GM19238 (cell line): Measurements from ENCODE around the gene SRF.
"Not testable (repeated sequence)": the region's sequence is repeated elsewhere in the genome, so short reads cannot be mapped to it uniquely, and the experiment has no call there.

Experiments
- DNase-seq: peaks from one replicate; pipeline ENCODE4 v3.0.0; 2011; ENCODE audit warnings: low spot score; ENCODE audit not compliant: insufficient read length

SRF gene

DNA sequence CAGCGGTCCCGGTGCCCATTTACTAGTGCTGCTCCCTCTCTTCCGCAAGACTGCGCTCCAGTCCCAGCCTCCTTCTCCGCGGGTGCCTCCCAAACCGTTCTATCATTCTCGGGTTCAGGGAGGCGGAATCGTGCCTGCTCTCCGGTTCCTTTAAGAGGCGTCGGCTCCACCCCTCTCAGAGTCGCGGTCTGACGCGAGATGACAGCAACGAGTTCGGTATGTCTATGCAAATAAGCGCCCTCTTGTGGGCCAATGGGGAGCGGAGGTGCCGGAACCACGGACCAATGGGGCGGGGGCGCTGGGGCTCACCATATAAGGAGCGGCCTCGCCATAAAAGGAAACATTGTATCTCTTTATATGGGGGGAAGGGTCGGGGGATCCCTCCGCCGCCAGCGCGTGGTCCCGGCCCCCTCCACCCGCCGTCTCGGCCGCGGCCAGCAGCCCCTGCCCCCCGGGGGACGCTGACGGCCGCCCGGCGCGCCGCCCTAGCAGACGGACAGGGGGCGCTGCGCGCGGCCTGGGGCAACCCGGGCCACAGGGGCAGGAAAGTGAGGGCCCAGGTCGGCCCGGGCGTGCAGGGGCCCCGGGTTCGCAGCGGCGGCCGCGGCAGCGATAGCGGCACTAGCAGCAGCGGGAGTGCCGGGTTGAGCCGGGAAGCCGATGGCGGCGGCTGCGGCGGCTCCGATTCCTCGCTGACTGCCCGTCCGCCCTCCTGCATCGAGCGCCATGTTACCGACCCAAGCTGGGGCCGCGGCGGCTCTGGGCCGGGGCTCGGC, at the start of gene SRF:
Gene SRF, plus strand, starts transcription at position 339 of the 776 bp plus-strand sequence. Its CDS starts 388 bp downstream, at position 727.
- DNase-seq = peak; percentile 91

DNA sequence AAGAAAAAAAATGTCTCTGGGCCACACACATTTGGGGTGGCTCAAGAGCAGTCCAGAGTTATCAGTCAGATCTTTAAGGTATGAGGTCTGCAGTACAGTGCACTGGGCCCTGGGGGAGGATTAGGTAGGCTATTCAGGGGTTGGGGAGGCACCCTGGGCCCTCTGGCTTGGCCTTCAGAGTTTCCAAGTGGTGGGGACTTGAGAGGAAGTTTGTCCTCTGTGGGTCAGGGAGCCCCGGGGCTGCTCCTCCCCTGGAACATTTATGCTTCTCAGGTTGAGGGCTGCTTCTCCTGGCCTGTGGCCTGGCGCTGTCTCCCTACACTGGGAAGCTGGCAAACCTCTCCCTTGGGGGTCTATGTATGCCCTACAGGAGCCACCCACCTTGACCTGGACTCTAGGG, 48.9 kb upstream of the SRF start:
- no peak for DNase-seq

DNA sequence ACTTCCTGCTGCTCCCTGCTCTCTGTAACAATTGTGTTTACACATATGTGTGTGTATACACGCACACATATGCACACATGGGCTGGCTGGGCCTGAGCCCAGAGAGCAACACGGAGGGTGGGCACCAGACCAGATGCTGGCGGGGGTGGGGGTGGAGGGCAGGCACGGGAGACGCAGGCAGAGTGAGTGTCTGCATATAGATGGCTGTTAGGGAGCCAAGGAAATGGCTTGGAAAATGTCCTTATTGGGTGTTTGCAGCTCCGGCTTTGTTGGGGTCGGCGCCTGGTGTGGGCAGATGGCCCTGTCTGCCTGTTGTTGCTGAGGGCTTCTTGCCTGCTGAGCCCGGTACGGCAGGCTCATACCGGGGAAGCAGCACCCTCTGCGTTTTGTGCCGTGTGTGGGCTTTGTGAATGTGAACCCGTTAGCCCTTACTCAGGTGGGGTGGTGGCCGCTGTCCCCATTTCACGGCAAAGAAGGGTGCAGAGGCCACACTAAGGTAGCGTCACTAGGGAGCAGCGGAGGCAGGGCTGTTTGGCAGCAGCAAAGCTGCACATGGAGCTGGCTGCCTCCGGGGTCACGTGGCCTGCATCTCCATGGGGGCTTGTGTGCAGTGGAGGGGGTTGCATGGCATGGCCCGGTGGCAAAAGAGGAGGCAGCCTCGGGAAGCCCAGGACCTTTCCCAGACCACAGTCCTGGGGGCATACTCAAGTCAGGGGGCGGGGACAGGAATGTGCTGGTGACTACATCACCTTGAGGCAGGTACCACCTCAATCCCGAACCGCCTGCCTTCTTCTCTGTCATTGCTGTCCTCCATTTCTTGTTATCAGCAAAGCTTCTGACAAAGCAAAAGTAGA, 47.4 kb upstream of the SRF start:
- no peak for DNase-seq

DNA sequence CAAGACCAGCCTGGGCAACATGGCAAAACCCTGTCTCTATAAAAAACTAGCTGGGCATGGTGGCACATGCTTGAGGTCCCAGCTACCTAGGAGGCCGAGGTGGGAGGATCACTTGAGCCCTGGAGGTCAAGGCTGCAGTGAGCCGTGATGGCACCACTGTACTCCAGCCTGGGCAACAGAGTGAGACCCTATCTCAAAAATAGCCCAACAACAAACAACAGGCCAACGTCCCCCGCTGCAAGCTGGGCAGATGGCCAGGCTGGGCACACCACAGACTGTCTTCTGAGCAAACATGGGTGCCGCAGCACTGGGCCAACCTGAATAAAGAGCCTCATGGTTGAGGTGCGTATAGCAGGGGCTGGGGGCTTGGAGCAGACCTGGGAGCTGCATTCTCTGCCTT, 46.6 kb upstream of the SRF start:
- DNase-seq = no peak

GRCh38 chr6:43125119-43125518, 46.0 kb upstream of the SRF start:
- DNase-seq = no peak

DNA sequence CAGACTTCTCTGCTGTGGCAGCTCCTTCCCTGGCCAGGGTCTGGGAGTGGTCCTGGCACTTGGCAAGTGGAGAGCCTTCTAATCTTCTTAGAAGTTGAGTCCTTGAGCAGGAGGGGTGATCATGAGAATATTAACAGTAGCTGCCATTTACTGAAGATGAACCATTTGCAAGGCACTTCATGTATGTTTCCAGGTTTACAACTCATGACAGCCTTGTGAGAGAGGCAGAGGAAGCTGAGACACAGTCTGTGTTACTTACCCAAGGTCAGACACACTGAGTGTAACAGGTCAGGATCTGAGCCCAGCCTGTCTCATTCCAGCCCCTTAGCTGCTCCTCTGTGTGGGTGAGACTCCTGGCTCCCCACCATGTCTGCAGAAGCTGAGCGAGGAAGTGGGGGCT, 45.5 kb upstream of the SRF start:
- DNase-seq = no peak

- DNase-seq = no peak
Observed at GRCh38 chr6:43127180-43127579, 43.9 kb upstream of the SRF start.

GRCh38 chr6:43127877-43128276, 43.2 kb upstream of the SRF start:
- no peak for DNase-seq

- no peak for DNase-seq
Observed at GRCh38 chr6:43128926-43129325, 42.1 kb upstream of the SRF start.

GRCh38 chr6:43129434-43130194, 41.5 kb upstream of the SRF start:
- DNase-seq = no peak

DNA sequence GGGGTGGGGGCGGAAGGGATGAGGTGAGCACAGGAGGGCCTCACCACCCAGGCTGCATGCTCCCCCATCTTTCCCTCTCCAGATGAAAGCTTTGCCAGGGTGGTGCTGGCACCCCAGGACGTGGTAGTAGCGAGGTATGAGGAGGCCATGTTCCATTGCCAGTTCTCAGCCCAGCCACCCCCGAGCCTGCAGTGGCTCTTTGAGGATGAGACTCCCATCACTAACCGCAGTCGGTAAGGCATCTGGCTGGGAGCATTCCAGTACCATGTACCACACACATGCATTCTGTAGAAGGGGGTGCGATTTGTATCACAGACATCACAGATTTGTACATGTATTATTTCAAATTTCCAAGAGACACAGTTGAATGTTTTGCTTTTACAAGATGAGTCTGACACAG, 40.6 kb upstream of the SRF start:
- DNase-seq = no peak

- not testable (repeated sequence) for DNase-seq
Observed at GRCh38 chr6:43131379-43131778, 39.7 kb upstream of the SRF start.

- no peak for DNase-seq
Observed at GRCh38 chr6:43138267-43138666, 32.8 kb upstream of the SRF start.

DNA sequence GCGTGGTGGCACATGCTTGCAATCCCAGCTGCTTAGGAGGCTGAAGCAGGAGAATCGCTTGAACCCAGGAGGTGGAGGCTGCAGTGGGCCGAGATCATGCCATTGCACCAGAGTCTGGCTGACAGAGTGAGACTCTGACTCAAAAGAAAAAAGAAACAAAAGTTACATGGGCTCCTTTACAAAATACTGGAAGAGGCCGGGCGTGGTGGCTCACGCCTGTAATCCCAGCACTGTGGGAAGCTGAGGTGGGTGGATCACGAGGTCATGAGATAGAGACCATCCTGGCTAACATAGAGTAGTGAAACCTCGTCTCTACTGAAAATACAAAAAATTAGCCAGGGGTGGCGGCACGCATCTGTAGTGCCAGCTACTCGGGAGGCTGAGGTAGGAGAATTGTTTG, 31.1 kb upstream of the SRF start:
- DNase-seq = not testable (repeated sequence)

DNA sequence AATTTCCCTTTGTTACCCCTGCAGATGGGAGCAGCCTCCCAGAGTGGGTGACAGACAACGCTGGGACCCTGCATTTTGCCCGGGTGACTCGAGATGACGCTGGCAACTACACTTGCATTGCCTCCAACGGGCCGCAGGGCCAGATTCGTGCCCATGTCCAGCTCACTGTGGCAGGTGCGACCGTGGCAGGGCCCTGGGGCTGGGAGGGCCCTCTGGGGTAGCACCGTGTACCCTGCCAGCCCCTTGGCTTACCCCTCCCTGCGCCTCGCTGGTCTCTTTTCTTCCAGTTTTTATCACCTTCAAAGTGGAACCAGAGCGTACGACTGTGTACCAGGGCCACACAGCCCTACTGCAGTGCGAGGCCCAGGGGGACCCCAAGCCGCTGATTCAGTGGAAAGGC, 29.4 kb upstream of the SRF start:
- no peak for DNase-seq

GRCh38 chr6:43142101-43142500, 29.0 kb upstream of the SRF start:
- no peak for DNase-seq

DNA sequence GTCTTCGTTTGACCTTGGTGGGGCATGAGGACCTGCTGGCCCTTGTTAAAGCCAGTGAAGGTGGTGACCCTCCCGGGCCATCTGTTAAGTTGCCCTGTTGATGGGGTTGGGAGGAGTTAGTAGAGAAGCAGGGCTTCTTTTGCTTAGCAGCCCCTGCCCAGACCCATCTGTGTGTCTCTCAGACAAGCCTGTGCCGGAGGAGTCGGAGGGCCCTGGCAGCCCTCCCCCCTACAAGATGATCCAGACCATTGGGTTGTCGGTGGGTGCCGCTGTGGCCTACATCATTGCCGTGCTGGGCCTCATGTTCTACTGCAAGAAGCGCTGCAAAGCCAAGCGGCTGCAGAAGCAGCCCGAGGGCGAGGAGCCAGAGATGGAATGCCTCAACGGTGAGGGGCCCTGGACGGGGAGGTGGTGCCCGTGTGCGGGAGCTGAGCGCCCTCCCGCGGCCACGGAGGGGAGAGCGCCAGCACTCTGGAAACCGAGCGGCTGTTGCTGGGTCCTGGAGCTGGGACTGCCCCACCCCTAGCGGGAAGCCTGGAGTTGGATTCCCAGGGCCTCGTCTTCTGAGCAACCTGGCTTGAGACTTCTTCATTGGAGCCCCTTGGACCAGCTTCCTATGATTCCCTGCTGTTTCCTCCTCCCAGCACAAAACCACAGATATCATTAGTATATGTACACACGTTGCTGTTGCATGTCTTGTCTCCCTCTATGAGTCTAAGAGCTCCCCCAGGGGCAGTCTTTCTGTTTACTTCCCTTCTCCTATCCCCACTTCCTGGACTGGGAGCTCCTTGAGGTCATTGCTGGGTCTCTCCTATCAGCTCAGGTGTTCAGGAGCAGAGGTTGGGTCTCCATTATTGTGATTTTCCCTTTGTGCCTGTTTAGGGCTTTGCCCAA, 27.6 kb upstream of the SRF start:
- DNase-seq = peak; percentile 91

DNA sequence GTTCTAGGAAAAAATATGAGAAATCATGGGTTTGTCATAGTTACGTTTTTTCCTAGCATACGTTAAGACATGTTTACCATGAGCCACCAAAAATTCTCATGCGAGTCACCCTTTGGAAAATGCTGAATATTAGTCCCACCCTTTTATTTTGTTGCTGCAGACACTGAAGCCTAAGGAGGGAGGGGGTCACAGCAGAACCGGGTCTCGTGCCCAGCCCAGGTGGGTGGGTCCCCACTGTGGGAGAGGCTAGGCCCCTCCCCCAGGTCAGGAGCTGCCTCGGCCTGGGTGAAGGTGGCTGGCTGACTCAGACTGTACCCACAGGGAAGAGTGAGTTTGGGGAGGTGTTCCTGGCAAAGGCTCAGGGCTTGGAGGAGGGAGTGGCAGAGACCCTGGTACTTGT, 26.2 kb upstream of the SRF start:
- no peak for DNase-seq

DNA sequence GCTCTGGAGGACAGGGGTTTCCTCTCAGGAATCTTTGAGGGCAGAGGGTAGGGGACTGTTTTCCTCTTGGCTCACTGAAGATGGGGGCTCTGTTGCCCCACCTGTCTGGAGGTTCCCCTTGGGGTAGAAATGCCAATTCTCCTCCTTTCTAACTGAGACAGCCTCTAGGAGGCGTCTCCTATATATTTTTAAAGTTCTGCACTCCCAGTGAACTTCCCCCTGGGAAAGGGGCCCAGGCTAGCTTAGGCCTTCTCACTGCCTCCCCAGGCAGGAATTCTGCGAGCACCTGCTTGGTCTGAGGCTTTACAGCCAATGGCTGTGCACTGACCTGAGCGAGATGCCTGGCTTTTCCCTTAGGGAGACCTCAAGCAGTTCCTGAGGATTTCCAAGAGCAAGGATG, 24.8 kb upstream of the SRF start:
- DNase-seq = no peak

- DNase-seq = no peak
Observed at GRCh38 chr6:43146709-43147688, 24.1 kb upstream of the SRF start.
